Gastroesophageal sphincter (tissue), 3 donors: Measurements from ENCODE around the gene GOLGA7B.

Source experiments
- CTCF ChIP-seq, 4 experiments: fragments of 200-600 bp in 2 of 4; fragments of 450-650 bp in 2 of 4; sonication (generic) in 1 of 4; IDR thresholded peaks; one replicate each; pipeline ENCODE4 v1.5.1; 2017 to 2019; ENCODE audit warnings: antibody characterized with exemption in 4 of 4, mild to moderate bottlenecking in 2 of 4, moderate library complexity in 2 of 4
- EP300 ChIP-seq: sonication (generic); formaldehyde crosslinking; IDR thresholded peaks from one replicate; pipeline ENCODE4 v1.6.1; 2017; ENCODE audit warnings: antibody characterized with exemption, mild to moderate bottlenecking
- POLR2A ChIP-seq, 2 donors: fragments of 450-650 bp; IDR thresholded peaks; one replicate each; pipeline ENCODE4 v1.6.1; 2017; ENCODE audit warnings: antibody characterized with exemption in 2 of 2, mild to moderate bottlenecking in 2 of 2, moderate library complexity in 1 of 2
- POLR2AphosphoS5 ChIP-seq: sonication (generic); formaldehyde crosslinking; IDR thresholded peaks from one replicate; pipeline ENCODE4 v1.6.1; 2017; ENCODE audit warnings: antibody characterized with exemption

GRCh38 chr10:97895084-97895483 is 45.4 kb downstream of the GOLGA7B start:
- no peak for TF ChIP-seq CTCF (IDR thresholded peaks at IDR 0.05)
- TF ChIP-seq POLR2A (IDR thresholded peaks at IDR 0.05) = no peak
- no peak for TF ChIP-seq POLR2AphosphoS5
- TF ChIP-seq EP300 = no peak
